Adrenal gland (tissue), 12 donors: ENCODE results near the gene COQ8B. TPM values are rescaled to one million over a fixed set of nuclear protein-coding genes. Genes with fewer than 3 reads are reported as not detected.

ENCODE experiments used
- DNase-seq, 7 donors: peaks; one replicate each; pipeline ENCODE4 v3.0.0-alpha.2; 2019 to 2020
- H3K27ac ChIP-seq, 5 donors: fragments of 200-600 bp; sonication (generic) in 4 of 5; 1 replicate in 3 of 5; 2 replicates in 2 of 5; pipeline versions ENCODE4 v1.5.1 to v1.8.0; 2016 to 2020; ENCODE audit warnings: mild to moderate bottlenecking in 1 of 5
- H3K27me3 ChIP-seq: fragments of 200-600 bp; 2 replicates; pipeline ENCODE4 v1.8.0; 2021
- H3K36me3 ChIP-seq, 2 donors: fragments of 200-600 bp; replicated peaks in 1 of 2; 1 replicate in 1 of 2; 2 replicates in 1 of 2; pipeline versions ENCODE4 v1.5.1 to v1.8.0; 2018 to 2022
- H3K4me1 ChIP-seq, 2 donors: fragments of 200-600 bp; replicated peaks in 1 of 2; 1 replicate in 1 of 2; 2 replicates in 1 of 2; pipeline versions ENCODE4 v1.5.1 to v1.8.0; 2018 to 2021
- H3K4me3 ChIP-seq, 4 donors: fragments of 200-600 bp; sonication (generic) in 3 of 4; one replicate each; pipeline ENCODE4 v1.5.1; 2016 to 2018
- H3K9me3 ChIP-seq, 3 donors: fragments of 200-600 bp; sonication (generic) in 1 of 3; replicated peaks in 1 of 3; 1 replicate in 2 of 3; 2 replicates in 1 of 3; pipeline versions ENCODE4 v1.5.1 to v1.8.0; 2016 to 2021
- CTCF ChIP-seq, 6 experiments: fragments of 450-650 bp in 4 of 6; fragments of 200-600 bp in 2 of 6; sonication (generic) in 1 of 6; IDR thresholded peaks; 1 replicate in 5 of 6; 2 replicates in 1 of 6; pipeline versions ENCODE4 v1.5.1 to v1.8.0; 2016 to 2021; ENCODE audit warnings: antibody characterized with exemption in 6 of 6, mild to moderate bottlenecking in 2 of 6, moderate library complexity in 1 of 6
- POLR2A ChIP-seq, 2 donors: fragments of 450-650 bp; IDR thresholded peaks; one replicate each; pipeline ENCODE4 v1.6.1; 2017; ENCODE audit warnings: antibody characterized with exemption in 2 of 2, mild to moderate bottlenecking in 2 of 2, moderate library complexity in 1 of 2
- WGBS, 4 donors: extraction: QIAGEN DNeasy Blood & Tissue Kit in 2 of 4; methylation state at CpG; one replicate each; pipeline versions ENCODE4 v1.1.5 to v1.1.7; 2013 to 2017; 5-methylcytosine and 5-hydroxymethylcytosine counted together
- intact Hi-C, 2 donors: fragments of 100-400 bp; cut with DNase I; formaldehyde crosslinking; loops; one replicate each; pipeline versions ENCODE4 v1.14.1 to v1.15.0; 2022 to 2023
- polyA plus RNA-seq, 3 donors: library from polyadenylated mRNA; stranded (reverse); fragments of 200-250 nt in 2 of 3; fragments of 350-450 nt in 1 of 3; fragmentation: Illumina TruSeq in 1 of 3; extraction: RNeasy Lipid Tissue Mini Kit (QIAGEN cat#74804) in 1 of 3; gene quantifications; one replicate each; pipeline ENCODE4 v1.2.3, GENCODE V29; 2013 to 2014
- total RNA-seq, 9 donors: library from RNA; depleted of rRNA in 4 of 9; stranded (reverse); fragments of >200 nt in 4 of 9; fragments of 120-200 nt in 1 of 9; fragmentation: NEBNext Ultra II Directional in 1 of 9; extraction: Animal tissue kit (Norgen Biotek cat#: 25700) in 1 of 9; gene quantifications; one replicate each; pipeline versions ENCODE4 v1.1.0 to v1.2.4, GENCODE V29; 2013 to 2023
- donor health status: healthy with polysubstance abuse.
- donor health status: Bipolar disorder and iron deficiency.
- donor health status: DM: yes; HTN: yes; CAD: no.
- donor health status: DM: no; HTN: no; CAD: no.
- donor health status: DM: no; HTN: no; CAD: no.
- donor health status: DM: yes; HTN: yes; CAD: no.

Gene COQ8B
- total and polyA plus RNA-seq, 12 donors, result 13.7 to 80.4 (median 48.9) TPM

- DNase-seq, result no peak
- Histone ChIP-seq H3K4me1 (peaks cover 17 to 21% of the 10 kb centered on the region in 2 donors), H3K4me3 (no peak overlapping the region), H3K27me3 (no peaks in the 10 kb centered on the region), H3K36me3 (peaks cover 0 to 12% of the 10 kb centered on the region in 2 donors), H3K27ac (peak overlapping the region in 4 of 5 donors; percentile 63 to 77 (median 64)), H3K9me3 (no peaks in the 10 kb centered on the region)
- intact Hi-C loops, result no loop called here
- TF ChIP-seq POLR2A (IDR thresholded peaks at IDR 0.05) (no peak), CTCF (IDR thresholded peaks at IDR 0.05) (no peak)
- WGBS, 4 donors, result 75 to 83% (median 78%) methylated on average over 12 to 17 of the region's 17 CpGs
Observed at GRCh38 chr19:40744554-40745401, 28.1 kb upstream of the COQ8B start.

- TF ChIP-seq CTCF (IDR thresholded peaks at IDR 0.05) (no peak), POLR2A (IDR thresholded peaks at IDR 0.05) (no peak)
- 89 to 93% (median 91%) methylated on average over 3 to 10 of the region's 10 CpGs for WGBS, 4 donors
- Histone ChIP-seq H3K27ac (no peak overlapping the region), H3K36me3 (peaks cover 0 to 20% of the 10 kb centered on the region in 2 donors), H3K9me3 (no peaks in the 10 kb centered on the region), H3K4me3 (no peak overlapping the region), H3K27me3 (no peaks in the 10 kb centered on the region), H3K4me1 (peaks cover 8 to 12% of the 10 kb centered on the region in 2 donors)
- no peak for DNase-seq
- intact Hi-C loops, result no loop called here
Observed at GRCh38 chr19:40743926-40744325, 27.2 kb upstream of the COQ8B start.

GRCh38 chr19:40742886-40743285 is 26.2 kb upstream of the COQ8B start:
- Histone ChIP-seq H3K27me3 (no peaks in the 10 kb centered on the region), H3K4me1 (peaks cover 0 to 12% of the 10 kb centered on the region in 2 donors), H3K9me3 (no peaks in the 10 kb centered on the region), H3K27ac (no peak overlapping the region), H3K36me3 (peaks cover 0 to 28% of the 10 kb centered on the region in 2 donors), H3K4me3 (no peak overlapping the region)
- 92 to 97% (median 96%) methylated on average over 9 to 12 of the region's 12 CpGs for WGBS, 4 donors
- no peak for DNase-seq
- intact Hi-C loops, result no loop called here
- TF ChIP-seq CTCF (IDR thresholded peaks at IDR 0.05), result no peak
- no peak for TF ChIP-seq POLR2A (IDR thresholded peaks at IDR 0.05)

DNA sequence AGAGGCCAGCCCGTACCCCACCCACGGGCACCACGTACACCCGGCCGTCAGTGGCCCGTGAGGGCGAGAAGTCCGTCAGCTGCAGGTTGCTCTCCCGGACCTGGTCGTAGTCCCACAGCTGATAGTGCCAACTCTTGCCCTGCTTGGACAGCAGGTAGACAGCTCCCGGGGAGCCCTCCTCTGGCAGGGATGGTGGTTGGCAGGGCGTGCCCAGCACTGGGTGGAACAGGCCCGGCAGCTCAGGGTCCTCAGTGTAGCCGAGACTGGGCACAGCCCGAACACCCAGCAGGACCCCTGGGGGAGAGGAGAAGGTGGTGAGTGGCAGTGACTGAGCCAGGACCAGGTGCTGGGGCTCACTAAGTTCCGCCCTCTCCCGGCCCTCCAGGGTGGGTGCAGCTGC is 25.8 kb upstream of the COQ8B start:
- H3K36me3 ChIP-seq, result peaks cover 0 to 33% of the 10 kb centered on the region in 2 donors
- 87 to 95% (median 89%) methylated on average over 7 to 17 of the region's 17 CpGs; no CpG with 5 or more reads in 1 of the 4 donors for WGBS, 4 donors
- no peak for TF ChIP-seq POLR2A (IDR thresholded peaks at IDR 0.05)
- TF ChIP-seq CTCF (IDR thresholded peaks at IDR 0.05), result no peak
- H3K4me3 ChIP-seq, result no peak overlapping the region
- intact Hi-C loops, result no loop called here
- H3K4me1 ChIP-seq, result peaks cover 0 to 12% of the 10 kb centered on the region in 2 donors
- H3K27ac ChIP-seq, result no peak overlapping the region
- no peaks in the 10 kb centered on the region for H3K27me3 ChIP-seq
- DNase-seq, result peak in 1 of 7 donors; percentile 11
- no peaks in the 10 kb centered on the region for H3K9me3 ChIP-seq
